T-helper 22 cell (primary cell): ENCODE results near the gene KLK11.

Source experiments
- DNase-seq: peaks from one replicate; pipeline ENCODE4 v3.0.0-alpha.2; 2020; ENCODE audit warnings: low read depth

KLK11 gene

DNA sequence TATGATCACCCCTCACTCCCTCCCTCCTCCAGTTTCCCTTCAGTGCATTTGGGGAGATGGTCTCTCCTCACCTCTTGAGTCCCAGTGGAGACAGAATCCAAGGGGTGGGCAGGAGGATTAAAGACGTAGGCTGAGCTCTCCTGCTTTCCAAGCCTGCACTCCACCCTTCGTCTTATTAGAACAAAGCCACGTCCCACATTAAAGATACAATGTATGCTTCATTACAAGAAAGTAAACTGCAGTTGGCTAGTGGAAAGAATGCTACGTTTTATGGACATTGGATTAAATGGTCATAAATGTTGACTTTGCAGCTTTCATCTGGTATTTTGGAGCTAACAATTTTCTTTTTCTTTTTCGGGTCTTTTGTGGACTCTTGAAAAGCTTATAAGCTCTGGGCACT is 1.5 kb upstream of the KLK11 start:
- DNase-seq: no peak

DNA sequence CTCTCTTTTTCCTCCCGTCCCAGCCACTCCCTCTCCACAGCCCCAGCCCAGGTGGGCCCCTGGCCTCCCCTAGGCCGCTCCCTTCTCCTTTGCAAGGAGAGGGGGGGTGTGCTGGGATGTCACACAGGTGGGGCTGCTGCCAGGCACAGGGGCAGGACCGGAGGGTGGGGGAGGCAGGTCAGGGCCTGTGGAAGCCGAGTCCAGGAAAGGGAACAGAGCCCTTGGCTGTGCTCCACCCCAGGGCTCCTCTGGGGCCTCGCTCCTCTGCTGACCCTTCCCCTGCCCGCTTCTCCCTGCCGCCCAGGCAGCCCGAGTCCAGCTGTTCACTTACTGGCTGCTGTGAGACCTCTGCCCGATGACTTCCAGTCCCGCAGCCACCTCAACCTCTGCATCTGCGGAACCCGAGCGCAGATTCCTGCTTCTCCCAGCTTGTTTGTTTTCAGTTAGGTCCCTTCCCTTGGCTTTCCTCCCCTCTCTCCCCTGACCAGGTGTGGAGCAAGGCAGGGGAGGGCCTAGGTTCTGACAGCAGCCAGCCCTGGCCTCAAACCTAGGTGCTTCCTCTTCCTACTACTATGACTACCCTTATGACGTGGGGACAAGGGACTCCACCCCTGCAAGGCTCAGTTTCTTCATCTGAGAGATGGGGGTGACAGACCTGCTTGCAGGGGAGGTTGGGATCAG is 850 bp upstream of the KLK11 start:
- DNase-seq: no peak

DNA sequence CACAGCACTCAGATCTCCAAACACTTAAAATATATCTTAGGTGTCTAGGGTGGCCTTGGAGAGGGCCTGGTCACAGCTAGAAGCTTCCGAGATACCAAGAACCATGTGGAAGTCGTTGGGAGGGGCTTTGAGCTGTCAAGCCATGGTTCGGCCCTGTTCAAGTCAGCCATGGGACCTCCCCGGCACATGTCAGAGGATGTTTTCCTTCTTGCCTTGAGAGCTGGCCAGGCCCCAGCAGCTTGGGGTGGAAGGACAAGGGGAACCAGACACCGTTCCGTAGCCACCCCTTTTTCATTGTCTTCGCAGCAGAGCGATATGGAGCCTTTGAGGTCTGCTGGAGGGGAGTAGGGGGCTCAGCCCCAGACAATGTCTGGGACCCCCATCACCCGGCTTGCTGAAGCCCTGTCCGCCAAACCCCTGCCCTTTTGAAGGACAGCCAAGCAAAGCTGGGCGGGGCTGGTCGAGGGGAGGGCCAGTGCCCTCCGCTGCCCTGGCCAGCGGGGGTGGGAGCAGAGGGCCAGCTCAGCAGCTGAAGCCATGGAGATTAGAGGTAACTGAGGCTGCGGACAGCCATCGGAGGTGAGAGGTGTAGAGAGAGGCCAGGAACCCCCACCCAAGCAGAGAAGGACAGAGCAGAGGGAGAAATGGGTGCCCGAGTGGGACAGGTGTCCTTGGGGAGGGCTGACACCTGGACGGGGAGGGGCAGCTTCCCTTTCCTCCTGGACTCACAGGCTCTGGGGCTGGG is 435 bp downstream of the KLK11 start:
- DNase-seq: no peak

DNA sequence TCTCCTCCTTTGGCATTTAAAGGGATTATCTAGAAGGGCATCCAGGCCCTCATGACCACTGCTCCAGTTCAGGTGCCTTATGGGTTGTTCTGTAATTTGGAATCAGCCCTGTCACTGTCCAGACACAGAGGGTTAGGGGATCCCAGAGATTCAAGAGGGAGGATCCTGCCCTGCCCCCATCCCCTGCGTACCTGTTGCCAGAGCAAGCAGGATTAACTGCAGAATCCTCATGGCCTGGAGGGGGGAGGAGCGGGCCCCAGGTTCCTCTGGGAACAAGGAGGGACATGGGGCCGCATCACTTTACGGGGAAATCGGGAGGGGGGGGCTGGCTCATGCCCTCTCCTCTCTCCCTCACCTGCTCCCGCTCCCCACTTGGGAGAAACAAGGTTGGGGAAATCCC is 1.0 kb downstream of the KLK11 start:
- DNase-seq: no peak

DNA sequence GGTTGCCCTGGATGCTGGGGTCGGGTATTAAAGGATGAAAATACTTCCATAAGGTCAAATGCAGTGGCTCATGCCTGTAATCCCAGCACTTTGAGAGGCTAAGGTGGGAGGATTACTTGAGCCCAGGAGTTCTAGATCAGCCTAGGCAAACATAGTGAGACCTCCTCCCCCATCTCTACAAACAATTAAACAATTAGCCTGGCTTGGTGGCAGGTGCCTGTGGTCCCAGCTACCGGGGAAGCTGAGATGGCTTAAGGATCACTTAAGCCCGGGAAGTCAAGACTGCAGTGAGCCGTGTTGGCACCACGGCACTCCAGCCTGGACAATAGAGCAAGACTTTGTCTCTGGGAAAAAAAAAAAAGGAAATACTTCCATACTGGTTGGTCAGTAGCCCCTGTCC is 1.5 kb downstream of the KLK11 start:
- no peak for DNase-seq

DNA sequence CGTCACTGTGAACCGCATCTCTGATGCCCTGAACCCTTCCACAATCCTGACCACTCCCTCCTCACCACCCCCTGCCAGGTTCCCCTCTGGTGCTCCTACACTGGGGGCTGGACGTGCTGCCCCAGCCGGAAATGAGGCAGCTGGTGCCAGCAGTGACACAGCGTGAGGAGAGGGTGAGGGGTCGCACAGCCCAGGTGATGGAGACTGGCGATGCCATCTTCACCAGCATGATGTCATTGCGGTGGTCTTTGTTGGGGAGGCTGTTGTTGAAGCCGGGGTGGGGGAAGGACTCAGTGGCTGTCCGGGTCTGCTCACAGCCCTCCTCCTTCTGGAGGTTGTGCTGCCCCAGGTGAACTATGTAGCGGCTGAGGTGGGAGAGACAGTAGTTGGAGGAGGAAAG is 2.5 kb downstream of the KLK11 start:
- DNase-seq: no peak

DNA sequence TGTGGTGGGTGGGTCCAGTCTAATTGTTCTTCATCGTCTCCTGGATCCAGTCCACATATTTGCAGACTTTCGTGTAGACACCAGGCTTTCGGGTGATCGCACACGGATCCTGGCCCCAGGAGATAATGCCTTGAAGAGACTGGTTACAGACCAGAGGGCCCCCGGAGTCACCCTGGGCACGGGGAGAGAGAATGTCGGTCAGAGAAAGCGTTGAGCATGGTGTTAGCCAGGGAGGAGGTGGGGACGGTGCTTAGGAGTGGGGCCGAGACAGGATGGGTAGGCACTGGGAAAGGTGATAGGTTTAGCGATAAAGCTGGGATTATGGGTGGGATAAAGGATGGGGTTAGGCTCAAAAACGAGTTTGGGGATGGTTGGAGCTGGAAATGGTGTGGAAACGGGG is 3.9 kb downstream of the KLK11 start:
- no peak for DNase-seq

DNA sequence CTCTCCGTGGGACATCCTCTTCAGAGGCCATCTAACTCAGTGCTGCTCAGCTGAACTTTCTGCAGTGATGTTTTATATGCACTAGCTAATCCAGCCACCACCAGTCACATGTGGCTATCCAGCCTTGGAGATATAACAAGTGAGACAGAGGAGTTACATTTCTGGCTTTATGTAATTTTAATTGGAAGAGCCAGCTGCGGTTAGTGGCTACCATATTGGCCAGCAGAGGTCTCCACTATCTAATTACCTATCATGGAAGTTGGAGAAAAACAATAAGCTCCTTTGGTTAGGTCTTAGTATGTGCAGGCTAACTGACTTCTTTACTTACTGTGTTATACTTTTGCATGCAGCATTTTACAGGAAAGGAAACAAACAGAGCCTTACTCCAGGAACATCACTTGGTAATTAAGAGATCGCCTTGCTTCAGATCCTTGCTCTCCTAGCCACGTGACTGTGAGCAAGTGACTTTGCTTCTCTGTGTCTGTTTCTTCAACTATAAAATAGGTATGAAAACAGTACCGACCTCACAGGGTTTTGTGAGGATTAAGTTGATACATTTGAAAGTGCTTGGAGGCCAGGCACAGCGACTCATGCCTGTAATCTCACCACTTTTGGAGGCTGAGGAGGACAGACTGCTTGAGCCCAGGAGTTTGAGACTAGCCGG is 5.3 kb downstream of the KLK11 start:
- no peak for DNase-seq

DNA sequence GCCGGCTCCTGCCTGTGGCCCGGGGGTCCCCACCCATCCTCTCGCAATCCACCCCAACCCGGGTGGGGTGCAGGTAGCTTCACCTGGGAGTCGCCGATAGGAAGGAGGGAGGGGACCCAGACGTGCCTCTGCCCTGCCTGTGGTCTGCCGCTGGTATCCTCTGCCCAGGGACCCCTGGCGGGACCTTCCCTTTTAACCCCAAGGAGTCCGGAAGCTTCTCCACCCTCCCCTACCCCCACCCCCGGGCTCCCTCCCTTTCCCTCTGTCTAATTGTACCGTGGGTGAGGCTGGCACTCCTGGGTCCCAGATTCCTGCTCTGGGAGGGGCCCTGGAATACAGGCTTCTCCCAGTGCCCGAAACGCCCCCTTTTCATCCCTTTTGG is 6.9 kb downstream of the KLK11 start, which contains the start of gene KLK10:
Gene KLK10, minus strand, starts transcription at position 166 of the 382 bp plus-strand sequence. CDS start 579 bp downstream, outside the sequence.
- DNase-seq: no peak

DNA sequence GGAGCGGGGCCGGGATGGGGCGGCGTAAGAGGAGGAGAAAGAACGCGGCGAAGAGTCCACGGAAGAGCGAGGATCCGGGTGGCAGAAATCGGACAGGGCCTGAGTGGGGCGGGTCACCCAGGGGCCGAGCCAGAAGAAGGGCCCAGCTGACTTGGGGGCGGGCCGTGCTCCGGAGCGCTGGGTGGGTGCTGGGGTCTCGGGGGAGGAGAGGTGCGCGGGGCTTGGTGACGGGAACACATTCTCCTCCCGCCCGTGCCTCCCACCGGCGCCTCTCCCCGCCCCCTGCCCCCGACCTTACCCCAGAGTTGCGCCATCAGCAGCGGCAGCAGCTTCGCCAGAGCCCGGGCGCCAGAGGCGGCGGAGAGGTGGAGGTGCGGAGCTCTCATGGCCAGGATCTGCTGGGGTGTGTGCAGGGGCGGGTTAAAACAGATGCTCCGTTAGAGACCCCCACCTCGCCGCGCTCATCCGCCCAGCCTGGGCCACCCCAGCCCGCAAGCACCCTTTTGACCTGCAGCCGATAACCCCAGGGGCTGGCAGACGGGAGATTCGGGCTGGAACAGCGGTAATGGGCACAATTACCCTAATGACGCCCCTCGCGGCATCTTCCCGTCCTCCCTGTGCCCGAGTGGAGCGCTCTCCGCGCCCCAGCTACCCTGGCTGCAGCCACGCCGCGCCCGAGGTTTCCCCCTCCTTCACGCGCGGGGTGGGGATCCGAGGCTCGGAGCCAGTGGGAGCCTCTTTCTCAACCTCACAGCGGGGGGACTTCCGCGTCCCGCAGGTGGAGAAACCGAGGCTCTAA is 7.5 kb downstream of the KLK11 start:
- no peak for DNase-seq

DNA sequence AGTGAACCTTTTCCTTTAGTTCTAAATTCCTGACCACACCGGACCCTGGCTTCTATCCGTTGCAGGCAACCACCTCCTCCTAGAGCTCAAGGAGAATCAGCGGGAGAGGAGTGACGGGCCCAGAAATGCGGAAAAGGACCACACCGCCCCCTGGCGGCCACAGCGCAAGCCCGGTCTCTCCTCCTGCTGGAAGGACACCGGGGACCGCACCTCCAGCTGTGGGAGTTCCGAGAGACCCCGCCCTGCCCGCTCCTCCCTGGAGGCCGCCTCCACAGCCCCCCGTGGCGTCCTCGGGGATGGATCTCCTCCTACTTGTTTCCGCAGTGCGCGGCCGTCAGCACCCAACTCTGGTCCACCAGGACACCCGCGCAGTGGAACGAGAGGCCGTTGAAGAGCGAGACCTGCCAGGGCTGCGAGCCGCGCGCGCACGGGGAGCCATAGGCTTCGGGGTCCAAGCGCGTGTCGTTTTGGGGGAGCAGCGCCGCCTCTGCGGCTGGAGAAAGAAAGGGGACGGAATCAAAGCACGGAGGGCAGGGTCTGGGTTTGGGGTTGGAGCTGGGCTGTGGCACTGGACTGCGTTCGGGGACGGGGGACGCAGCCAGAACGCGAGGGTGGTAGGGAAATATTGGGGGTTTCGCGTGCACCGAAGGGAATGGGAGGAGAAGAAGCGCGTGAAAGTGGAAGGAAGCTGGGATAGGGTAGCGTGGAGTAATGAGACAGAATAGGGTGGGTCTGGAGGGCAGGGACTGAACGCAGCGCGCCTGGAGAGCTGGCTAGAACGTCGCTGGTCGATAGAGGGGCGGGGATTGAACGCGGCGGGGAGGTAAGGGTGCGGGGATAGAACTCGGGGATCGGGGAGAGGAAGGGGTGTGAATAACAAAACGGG is 9.4 kb downstream of the KLK11 start:
- no peak for DNase-seq

DNA sequence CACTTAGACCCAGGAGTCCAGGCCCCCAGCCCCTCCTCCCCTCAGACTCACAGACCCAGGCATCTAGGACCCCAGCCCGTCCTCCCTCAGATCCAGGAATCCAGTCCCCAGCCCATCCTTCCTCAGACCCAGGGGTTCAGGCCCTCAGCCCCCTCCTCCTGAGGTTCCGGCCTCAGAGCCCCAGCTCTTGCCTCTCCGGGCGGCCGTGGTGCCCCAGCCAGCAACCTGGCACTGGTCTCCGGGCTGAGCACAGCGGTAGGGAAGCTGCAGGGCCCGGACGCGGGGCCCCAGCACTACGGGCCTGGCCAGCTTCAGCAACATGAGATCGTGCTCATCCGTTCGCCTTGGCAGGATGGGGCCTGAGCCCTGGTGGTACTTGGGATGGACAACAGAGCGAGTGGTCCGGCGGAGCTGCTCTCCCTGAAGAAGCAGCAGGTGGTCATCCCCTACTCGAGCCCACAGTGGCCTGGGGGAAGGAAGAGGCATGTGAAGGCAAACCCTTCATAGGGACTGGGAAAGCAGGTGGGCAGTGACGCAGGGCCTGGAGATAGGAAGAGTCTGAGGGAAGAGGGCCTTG is 10.6 kb downstream of the KLK11 start:
- no peak for DNase-seq

DNA sequence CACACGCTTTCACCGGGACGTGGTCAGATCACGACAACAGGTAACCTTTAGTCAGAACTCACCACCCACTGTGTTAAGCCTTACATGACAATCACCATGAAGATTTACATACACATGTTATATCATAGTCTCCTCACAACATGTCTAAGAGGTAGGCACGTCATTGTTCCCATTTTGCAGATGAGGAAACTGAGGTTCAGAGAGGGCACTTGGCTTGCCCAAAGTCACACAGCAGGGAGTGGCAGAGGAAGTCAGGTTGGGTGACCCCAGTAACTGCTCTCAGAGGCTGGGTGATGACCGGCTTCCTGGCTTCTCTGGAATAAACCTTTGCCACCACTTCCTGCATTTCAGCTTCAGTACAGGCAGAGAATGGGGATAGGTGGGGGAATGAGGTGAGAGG is 12.2 kb downstream of the KLK11 start:
- no peak for DNase-seq

DNA sequence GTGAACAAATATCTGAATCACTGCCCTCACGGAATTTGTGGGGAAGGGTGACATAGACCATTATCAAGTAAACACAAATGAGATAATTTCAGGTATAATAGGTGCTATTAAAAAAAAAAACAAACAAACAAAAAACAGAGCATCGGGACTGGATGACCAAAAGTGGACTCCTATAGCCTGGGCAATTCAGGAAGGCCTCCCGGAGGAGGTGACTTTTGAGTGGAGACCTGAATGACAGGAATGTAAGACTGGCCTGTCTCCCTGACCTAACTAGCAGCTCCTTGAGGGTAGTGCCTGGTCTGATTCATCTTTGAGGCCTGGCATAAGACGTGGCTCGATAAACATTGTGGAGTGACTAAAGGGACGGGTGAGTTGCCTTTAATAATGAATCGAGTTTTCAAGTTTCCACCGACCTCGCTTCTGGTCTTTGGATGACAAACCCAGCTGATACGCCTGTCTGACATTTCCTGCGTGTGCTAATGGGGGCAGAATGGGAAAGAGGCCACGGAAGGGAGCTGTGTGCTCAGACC is 13.7 kb downstream of the KLK11 start:
- DNase-seq: no peak

DNA sequence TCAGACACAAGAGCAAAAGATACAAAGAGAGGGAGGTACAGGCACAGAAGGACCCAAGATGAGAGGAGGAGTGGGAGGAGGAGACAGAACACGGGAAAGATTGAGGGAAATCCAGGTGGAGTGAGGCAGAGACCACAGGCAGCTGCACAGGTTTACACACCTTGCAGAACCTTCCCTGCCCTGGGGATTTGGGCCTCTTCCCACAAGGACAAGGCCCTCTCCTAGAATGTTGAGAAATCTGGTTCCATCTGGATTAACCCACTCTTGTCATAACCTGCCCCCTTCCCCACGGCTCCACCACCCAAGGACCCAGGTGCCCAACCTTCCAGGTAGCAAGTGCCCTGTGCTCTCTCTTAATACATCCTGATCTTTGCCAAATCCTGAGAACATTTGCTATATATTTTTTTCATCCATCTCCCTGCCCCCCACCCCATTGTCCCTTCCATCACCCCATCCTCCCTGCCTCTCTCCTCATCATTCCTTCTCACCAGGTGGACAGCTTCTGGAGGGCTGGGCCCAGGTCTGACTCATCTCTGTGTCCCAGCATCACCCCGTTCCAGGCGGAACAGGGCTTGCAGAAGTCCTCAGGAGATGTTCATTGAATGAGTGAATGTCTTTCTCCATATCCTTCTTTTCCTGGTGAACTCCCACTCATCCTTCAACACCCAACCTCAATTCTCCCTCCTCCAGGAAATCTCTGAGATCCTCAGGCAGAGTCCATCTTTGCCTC is 16.2 kb downstream of the KLK11 start:
- no peak for DNase-seq

DNA sequence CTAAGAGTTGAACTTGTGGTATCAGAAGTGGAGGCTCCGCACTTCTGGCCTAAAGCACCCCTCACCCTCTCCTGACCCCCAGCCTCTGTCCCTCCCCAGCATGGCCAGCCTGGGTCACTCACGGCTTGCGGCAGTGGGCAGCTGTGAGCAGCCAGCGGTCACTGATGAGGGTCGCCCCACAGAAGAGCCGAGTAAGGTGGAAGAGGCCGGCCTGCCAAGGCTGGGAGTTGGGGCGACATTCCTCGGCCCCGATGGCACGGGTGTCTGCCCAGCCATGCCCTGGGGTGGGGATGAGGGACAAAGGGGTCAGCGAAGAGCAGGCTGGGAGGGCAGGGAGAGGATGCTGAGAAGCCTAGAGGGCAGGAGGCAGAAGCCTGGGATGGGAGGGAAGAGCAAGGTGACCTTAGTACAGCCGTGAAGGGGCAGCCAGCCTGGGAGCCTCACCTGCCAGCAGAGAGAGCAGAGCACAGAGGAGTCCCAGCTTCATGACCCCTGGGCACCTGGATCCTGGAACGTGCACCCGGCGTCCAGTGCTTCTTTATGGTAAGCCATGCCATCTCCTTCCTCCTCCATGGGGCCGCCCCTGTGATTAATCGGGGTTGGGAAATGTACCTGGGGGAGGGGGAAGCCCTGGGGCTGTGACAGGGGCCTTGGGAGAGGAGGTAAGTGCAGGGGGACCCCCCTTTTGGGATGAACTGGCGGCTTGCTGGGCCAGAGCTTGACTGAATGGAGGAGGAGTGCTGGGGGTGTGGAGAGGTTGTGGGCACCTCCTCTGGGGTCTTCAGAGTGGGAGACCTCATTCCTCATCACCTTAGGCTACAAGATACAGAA is 17.1 kb downstream of the KLK11 start:
- DNase-seq: no peak

DNA sequence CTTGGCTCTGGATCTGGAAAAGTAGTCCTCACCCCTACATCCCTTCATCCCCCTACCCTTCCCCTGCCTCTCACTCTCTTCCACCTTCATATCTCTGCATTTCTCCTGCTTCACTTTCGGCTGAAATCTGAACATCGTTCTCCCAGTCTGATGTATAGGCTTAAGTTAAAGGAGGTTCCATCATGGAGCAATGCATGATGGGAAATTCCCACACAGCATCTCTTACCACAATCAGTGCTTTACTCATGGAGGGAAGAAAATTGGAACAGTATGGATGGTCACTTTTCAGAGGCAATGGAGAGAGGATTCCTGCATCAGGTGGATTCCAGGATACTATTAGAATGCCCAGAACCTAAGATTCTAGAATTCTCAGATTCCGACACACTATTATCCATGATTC is 18.9 kb downstream of the KLK11 start:
- no peak for DNase-seq

DNA sequence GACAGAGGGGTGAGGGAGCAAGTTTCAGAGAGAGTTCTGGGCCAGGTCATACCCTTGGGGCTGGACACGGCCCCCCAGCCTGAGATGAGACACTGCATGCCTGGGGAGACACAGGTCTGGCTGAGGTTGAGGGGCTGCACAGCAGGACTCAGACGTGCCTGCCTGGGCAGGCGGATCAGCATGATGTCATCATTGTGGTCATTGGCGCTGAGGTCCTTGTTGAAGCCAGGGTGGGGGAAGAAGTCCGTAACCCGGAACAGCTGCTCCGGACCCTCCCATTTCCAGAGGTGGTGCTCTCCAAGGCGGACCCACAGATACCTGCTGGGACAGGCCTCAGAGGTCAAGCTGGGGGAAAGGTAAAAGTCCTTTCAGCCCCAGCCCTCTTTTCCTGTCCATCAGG is 20.0 kb downstream of the KLK11 start:
- no peak for DNase-seq

DNA sequence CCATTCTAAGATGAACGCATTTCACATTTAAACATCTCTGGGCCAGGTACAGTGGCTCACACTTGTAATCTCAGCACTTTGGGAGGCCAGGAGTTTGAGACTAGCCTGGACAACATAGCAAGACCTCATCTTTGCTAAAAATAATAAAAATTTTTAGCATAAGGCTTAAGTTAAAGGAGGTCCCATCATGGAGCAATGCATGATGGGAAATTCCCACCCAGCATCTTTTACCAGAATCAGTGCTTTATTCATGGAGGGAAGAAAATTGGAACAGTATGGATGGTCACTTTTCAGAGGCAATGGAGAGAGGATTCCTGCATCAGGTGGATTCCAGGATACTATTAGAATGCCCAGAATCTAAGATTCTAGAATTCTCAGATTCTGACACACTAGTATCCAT is 21.2 kb downstream of the KLK11 start:
- DNase-seq: no peak
